HG03064 (cell line): ENCODE data around the gene CHRNB4.
"Not testable (repeated sequence)": the region's sequence is repeated elsewhere in the genome, so short reads cannot be mapped to it uniquely, and the experiment has no call there.

ENCODE experiments used
- ATAC-seq: cut with Tn5 transposase; IDR thresholded peaks from one replicate; pipeline ENCODE4 v1.9.1; 2021; ENCODE audit warnings: low read depth; ENCODE audit not compliant: unreplicated experiment

CHRNB4 gene

DNA sequence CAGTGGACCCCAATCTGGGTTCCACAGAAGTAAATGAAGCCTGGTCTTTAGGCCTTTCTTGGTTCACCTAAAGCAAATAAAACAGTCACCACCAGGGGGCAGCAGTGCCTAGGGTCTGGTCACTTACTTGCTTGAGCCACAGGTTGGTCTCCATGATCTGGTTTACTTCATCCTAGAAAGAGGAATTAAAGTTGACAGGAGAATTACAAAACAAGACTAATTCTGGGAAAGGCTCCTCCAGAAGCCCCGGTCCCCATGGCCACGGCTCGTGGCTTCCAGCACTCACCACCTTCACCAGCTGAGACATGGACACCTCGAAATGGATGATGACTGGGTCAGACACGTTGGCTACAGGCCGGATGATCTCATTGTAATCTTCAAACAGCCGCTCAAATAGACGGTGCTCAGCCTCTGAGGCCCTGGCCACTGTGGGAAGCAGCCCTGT lies 22.5 kb downstream of the CHRNB4 start:
- no peak for ATAC-seq

GRCh38 chr15:78618064-78618463 lies 22.9 kb downstream of the CHRNB4 start:
- no peak for ATAC-seq

GRCh38 chr15:78617516-78617915 lies 23.5 kb downstream of the CHRNB4 start:
- no peak for ATAC-seq

DNA sequence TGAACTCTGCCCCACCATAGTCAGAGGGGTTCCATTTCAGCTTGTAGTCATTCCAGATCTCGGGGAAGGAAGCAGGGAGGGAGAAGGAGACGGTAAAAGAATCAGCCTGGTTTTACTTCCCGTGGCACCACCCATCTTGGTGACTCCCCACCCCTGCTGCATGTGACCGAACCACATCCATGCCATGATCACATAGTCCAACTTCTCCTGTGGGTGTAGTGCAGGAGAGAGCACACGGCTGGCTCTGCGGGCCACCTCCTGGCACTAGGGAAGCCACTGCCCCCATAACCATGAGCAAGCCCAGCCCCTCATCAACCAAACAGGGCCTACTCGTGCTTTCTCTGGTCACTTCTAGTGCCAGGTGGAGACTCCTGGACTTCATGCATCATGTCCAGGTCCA lies 23.9 kb downstream of the CHRNB4 start:
- ATAC-seq: no peak

DNA sequence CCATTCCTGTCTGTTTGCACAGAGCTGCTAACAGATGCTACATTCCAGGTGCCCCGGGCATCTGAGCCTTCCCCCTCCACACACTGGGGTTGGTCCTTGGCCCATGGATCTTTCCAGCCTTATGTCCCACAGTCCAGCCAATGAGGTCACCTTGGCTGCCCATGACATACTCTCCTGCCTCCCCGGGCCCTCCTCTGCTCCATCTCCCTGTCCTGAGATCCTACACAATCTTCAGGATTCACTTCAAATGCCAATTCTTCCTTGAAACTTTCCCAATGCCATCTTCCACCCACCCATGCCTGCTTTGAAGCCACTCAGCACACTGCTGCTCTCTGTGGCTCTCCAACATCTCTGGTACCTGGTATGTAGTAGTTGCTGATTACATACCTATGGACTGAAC lies 24.5 kb downstream of the CHRNB4 start:
- ATAC-seq: no peak

DNA sequence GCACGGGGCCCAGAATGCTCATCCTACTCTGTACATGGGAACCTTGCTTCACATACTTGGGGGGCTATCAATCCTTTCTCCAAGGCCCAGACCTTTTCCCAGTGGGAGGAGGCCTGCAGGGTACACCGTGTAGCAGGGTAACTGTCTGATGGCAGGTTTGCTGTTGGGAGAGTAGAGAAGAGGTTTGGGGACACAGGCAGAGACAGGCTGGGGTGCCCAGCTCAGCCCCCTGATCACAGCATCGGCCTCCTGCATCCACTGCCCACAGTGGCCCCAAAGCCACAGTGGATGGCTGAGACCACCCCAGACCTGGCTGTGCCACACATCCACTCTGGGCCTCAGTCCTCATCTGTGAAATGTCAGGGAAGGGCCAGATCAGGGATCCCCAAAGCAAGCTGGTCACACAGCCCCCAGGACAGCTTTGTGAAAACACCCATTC lies 25.8 kb downstream of the CHRNB4 start:
- no peak for ATAC-seq

DNA sequence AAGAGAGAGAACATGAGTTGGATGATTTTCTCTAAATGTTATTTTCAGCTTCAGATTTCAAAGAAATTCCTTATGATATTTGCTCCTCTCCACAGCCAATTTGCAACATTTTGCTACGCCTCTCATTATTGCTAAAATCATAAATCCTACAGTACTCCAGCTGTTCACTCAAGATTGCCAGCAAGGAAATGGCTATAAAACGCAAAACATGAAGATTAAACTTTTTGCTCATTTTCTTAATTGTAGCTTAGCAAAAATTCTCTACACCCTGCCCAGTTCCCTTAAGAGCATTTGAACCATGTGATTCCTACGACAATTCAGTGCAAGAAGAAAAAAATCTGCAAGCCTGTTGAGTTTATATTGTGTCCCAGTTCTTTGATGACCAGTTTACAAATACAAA lies 27.0 kb downstream of the CHRNB4 start:
- ATAC-seq: no peak

DNA sequence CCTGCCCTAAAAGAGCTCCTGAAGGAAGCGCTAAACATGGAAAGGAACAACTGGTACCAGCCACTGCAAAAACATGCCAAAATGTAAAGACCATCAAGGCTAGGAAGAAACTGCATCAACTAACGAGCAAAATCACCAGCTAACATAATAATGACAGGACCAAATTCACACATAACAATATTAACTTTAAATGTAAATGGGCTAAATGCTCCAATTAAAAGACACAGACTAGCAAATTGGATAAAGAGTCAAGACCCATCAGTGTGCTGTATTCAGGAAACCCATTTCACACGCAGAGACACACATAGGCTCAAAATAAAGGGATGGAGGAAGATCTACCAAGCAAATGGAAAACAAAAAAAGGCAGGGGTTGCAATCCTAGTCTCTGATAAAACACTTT lies 31.5 kb downstream of the CHRNB4 start:
- ATAC-seq: not testable (repeated sequence)

- no peak for ATAC-seq
These were observed 35.3 kb downstream of the CHRNB4 start for GRCh38 chr15:78605680-78606079.

GRCh38 chr15:78605201-78605600 lies 35.8 kb downstream of the CHRNB4 start:
- no peak for ATAC-seq

DNA sequence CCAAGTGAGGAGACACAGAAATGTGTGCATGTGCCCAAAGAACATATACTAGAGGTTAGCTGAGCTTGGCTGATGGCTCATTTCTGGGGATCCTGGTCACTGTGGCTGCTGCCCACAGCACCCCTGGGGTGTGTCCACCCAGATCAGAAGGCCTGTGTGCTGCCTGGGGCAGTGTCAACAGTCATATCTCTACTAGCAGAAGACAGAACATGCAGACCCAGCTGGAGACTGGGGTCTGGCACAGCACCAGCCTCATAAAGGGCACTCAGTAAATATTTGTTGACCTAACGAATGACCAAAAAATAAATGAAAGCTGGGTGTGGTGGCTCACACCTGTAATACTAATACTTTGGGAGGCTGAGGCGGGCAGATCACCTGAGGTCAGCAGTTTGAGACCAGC lies 36.6 kb downstream of the CHRNB4 start:
- ATAC-seq: no peak

GRCh38 chr15:78603467-78603866 lies 37.5 kb downstream of the CHRNB4 start:
- ATAC-seq: no peak

- no peak for ATAC-seq
These were observed 41.8 kb downstream of the CHRNB4 start for GRCh38 chr15:78599189-78599588.

DNA sequence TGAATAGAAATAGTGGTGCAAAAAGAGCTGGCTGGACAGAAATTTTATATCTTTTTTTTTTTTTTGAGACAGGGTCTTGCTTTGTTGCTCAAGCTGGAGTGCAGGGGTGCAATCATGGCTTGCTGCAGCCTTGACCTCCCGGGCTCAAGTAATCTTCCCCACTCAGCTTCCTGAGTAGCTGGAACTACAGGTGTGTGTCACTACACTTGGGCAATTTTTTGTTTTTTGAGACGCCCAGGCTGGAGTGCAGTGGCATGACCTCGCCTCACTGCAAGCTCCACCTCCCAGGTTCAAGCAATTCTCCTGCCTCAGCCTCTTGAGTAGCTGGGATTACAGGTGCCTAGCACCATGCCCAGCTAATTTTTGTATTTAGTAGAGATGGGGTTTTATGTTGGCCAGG lies 42.7 kb downstream of the CHRNB4 start:
- no peak for ATAC-seq

GRCh38 chr15:78597583-78597982 lies 43.4 kb downstream of the CHRNB4 start:
- ATAC-seq: no peak

- no peak for ATAC-seq
These were observed 66.1 kb downstream of the CHRNB4 start for GRCh38 chr15:78574944-78575343.
